GM12865 (cell line): ENCODE results near the gene RAMP3.
"Not testable (repeated sequence)": the region's sequence is repeated elsewhere in the genome, so short reads cannot be mapped to it uniquely, and the experiment has no call there.

Experiments used
- DNase-seq: peaks from one replicate; pipeline ENCODE4 v3.0.0; 2010; ENCODE audit warnings: low read depth
- H3K4me3 ChIP-seq: 2 replicates; pipeline ENCODE4 v1.5.1; 2011; ENCODE audit warnings: mild to moderate bottlenecking, low read depth, low read length, control low read depth
- CTCF ChIP-seq: IDR thresholded peaks from 2 replicates; pipeline ENCODE4 v1.5.1; 2011; ENCODE audit warnings: low read length, control low read depth, low read depth, inconsistent platforms; ENCODE audit not compliant: insufficient read depth; ENCODE audit errors: missing control alignments

The RAMP3 gene

GRCh38 chr7:45203036-45203435 lies 45.4 kb downstream of the RAMP3 start:
- no peak for DNase-seq
- no peak overlapping the region for H3K4me3 ChIP-seq
- no peak for TF ChIP-seq CTCF

- no peak for TF ChIP-seq CTCF
- DNase-seq: no peak
- H3K4me3 ChIP-seq: no peak overlapping the region
Observed at GRCh38 chr7:45203459-45203858, 45.9 kb downstream of the RAMP3 start.

GRCh38 chr7:45203936-45204445 lies 46.4 kb downstream of the RAMP3 start:
- DNase-seq: peak; percentile 69
- TF ChIP-seq CTCF: no peak
- H3K4me3 ChIP-seq: peak overlapping the region; percentile 16

- not testable (repeated sequence) for H3K4me3 ChIP-seq, DNase-seq
Observed at GRCh38 chr7:45206266-45206665, 48.7 kb downstream of the RAMP3 start.

- not testable (repeated sequence) for H3K4me3 ChIP-seq, DNase-seq
Observed at GRCh38 chr7:45209909-45210308, 52.3 kb downstream of the RAMP3 start.

- no peak for DNase-seq
- no peak for TF ChIP-seq CTCF
- no peak overlapping the region for H3K4me3 ChIP-seq
Observed at GRCh38 chr7:45211066-45211465, 53.5 kb downstream of the RAMP3 start.

GRCh38 chr7:45211958-45212357 lies 54.4 kb downstream of the RAMP3 start:
- H3K4me3 ChIP-seq: no peak overlapping the region
- TF ChIP-seq CTCF: no peak
- no peak for DNase-seq

GRCh38 chr7:45212606-45213005 lies 55.0 kb downstream of the RAMP3 start:
- no peak overlapping the region for H3K4me3 ChIP-seq
- TF ChIP-seq CTCF: no peak
- no peak for DNase-seq
